ENCODE data around the gene TFCP2L1. TPM values are rescaled to one million over a fixed set of nuclear protein-coding genes. Genes with fewer than 3 reads are reported as not detected.

The TFCP2L1 gene
- total and polyA plus RNA-seq, 7 experiments from 2014 or later = 0.19 to 0.24 TPM; not detected in 5

GRCh38 chr2:121193185-121193584 lies 91.8 kb downstream of the TFCP2L1 start:
- H3K9me3 ChIP-seq (ENCODE audit: control insufficient read depth in 2 of 3, low read length in 3 of 3) = no peaks in the 10 kb centered on the region
- H3K4me3 ChIP-seq (ENCODE audit: low read length) = no peak overlapping the region
- no peak for DNase-seq
- no peak overlapping the region for H3K27ac Mint-ChIP-seq
- peaks cover 0 to 3% (median 0%) of the 10 kb centered on the region in 11 donors for H3K9me3 Mint-ChIP-seq
- H3K36me3 ChIP-seq (ENCODE audit: control insufficient read depth in 2 of 3, insufficient read depth in 3 of 3, low read length in 3 of 3) = no peaks in the 10 kb centered on the region
- H3K27me3 ChIP-seq (ENCODE audit: control insufficient read depth in 2 of 2, insufficient read depth in 2 of 2, low read length in 2 of 2) = no peaks in the 10 kb centered on the region
- H3K36me3 Mint-ChIP-seq = no peaks in the 10 kb centered on the region
- CTCF ChIA-PET = no interaction called here
- peaks cover 0 to 7% (median 0%) of the 10 kb centered on the region in 7 donors for H3K4me1 Mint-ChIP-seq
- no peak overlapping the region for H3K4me3 Mint-ChIP-seq
- peaks cover 0 to 5% (median 0%) of the 10 kb centered on the region in 5 donors for H3K27me3 Mint-ChIP-seq
- intact Hi-C loops (cut with micrococcal nuclease) = no loop called here
- no peaks in the 10 kb centered on the region for H3K4me1 ChIP-seq (ENCODE audit: control insufficient read depth in 2 of 2, insufficient read depth in 2 of 2, low read length in 2 of 2)
- no peak overlapping the region for H3K27ac ChIP-seq (ENCODE audit: low read depth, low read length)
- ATAC-seq = no peak
- POLR2A ChIA-PET = no interaction called here

- no peaks in the 10 kb centered on the region for H3K9me3 ChIP-seq (ENCODE audit: control insufficient read depth in 2 of 3, low read length in 3 of 3)
- Mint-ChIP-seq H3K9me3 (peaks cover 0 to 3% (median 0%) of the 10 kb centered on the region in 11 donors), H3K27ac (no peak overlapping the region), H3K4me3 (no peak overlapping the region), H3K36me3 (no peaks in the 10 kb centered on the region), H3K4me1 (peaks cover 0 to 7% (median 0%) of the 10 kb centered on the region in 7 donors), H3K27me3 (peaks cover 0 to 6% (median 0%) of the 10 kb centered on the region in 5 donors)
- intact Hi-C loops (cut with micrococcal nuclease) = no loop called here
- H3K27ac ChIP-seq (ENCODE audit: low read depth, low read length) = no peak overlapping the region
- H3K4me3 ChIP-seq (ENCODE audit: low read length) = no peak overlapping the region
- H3K4me1 ChIP-seq (ENCODE audit: control insufficient read depth in 2 of 2, insufficient read depth in 2 of 2, low read length in 2 of 2) = no peaks in the 10 kb centered on the region
- DNase-seq (no peak), ATAC-seq (no peak)
- H3K36me3 ChIP-seq (ENCODE audit: control insufficient read depth in 2 of 3, insufficient read depth in 3 of 3, low read length in 3 of 3) = no peaks in the 10 kb centered on the region
- POLR2A ChIA-PET = no interaction called here
- CTCF ChIA-PET = no interaction called here
- no peaks in the 10 kb centered on the region for H3K27me3 ChIP-seq (ENCODE audit: control insufficient read depth in 2 of 2, insufficient read depth in 2 of 2, low read length in 2 of 2)
These were observed 92.4 kb downstream of the TFCP2L1 start for GRCh38 chr2:121192576-121192975.

GRCh38 chr2:121191191-121192170 lies 93.5 kb downstream of the TFCP2L1 start:
- Histone ChIP-seq H3K36me3 (ENCODE audit: control insufficient read depth in 2 of 3, insufficient read depth in 3 of 3, low read length in 3 of 3) (no peaks in the 10 kb centered on the region), H3K27me3 (ENCODE audit: control insufficient read depth in 2 of 2, insufficient read depth in 2 of 2, low read length in 2 of 2) (no peaks in the 10 kb centered on the region), H3K4me3 (ENCODE audit: low read length) (no peak overlapping the region), H3K27ac (ENCODE audit: low read depth, low read length) (no peak overlapping the region), H3K9me3 (ENCODE audit: control insufficient read depth in 2 of 3, low read length in 3 of 3) (no peaks in the 10 kb centered on the region), H3K4me1 (ENCODE audit: control insufficient read depth in 2 of 2, insufficient read depth in 2 of 2, low read length in 2 of 2) (no peaks in the 10 kb centered on the region)
- Mint-ChIP-seq H3K27ac (no peak overlapping the region), H3K4me3 (no peak overlapping the region), H3K9me3 (peaks cover 0 to 3% (median 0%) of the 10 kb centered on the region in 11 donors), H3K27me3 (peaks cover 0 to 6% (median 0%) of the 10 kb centered on the region in 5 donors), H3K36me3 (no peaks in the 10 kb centered on the region), H3K4me1 (peaks cover 0 to 7% (median 0%) of the 10 kb centered on the region in 7 donors)
- DNase-seq (no peak), ATAC-seq (no peak)
- ChIA-PET POLR2A (no interaction called here), CTCF (no interaction called here)
- intact Hi-C loops (cut with micrococcal nuclease) = no loop called here

DNA sequence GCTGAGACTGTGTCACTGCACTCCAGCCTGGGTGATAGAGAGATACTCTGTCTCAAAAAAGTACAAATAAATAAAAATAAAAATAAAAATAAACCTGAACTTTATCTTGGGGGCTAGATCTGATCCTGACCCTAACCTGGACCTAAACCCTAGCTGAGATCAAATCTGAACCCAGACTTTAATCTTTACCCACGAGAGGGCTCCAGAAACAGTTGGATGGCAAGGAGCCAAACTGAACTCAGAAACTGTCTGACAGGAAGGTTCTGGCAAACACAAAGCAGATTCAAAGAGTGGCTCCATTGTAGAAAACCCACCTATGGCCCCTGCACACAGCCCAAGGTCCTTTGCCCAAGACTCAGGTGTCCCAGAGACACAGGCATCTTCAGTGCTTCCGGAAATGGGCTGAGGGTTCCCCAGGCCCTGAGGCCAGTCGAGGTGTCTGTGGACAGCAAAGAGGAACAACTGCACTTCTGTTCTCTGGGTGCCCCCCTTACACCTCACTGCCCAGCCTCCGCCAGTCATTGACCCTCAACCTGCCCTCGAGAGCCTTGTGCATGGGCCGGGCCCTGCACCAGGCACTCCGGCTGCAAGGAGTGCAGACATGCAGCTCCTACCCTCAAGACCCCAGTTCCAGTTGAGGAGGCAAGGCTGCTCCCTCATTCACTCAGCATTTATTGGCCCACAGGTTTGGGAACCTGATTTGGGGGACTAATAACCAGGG lies 95.2 kb downstream of the TFCP2L1 start:
- Histone ChIP-seq H3K27me3 (ENCODE audit: control insufficient read depth in 2 of 2, insufficient read depth in 2 of 2, low read length in 2 of 2) (no peaks in the 10 kb centered on the region), H3K9me3 (ENCODE audit: control insufficient read depth in 2 of 3, low read length in 3 of 3) (no peaks in the 10 kb centered on the region), H3K4me1 (ENCODE audit: control insufficient read depth in 2 of 2, insufficient read depth in 2 of 2, low read length in 2 of 2) (no peaks in the 10 kb centered on the region), H3K4me3 (ENCODE audit: low read length) (no peak overlapping the region), H3K27ac (ENCODE audit: low read depth, low read length) (no peak overlapping the region), H3K36me3 (ENCODE audit: control insufficient read depth in 2 of 3, insufficient read depth in 3 of 3, low read length in 3 of 3) (no peaks in the 10 kb centered on the region)
- Mint-ChIP-seq H3K4me3 (no peak overlapping the region), H3K36me3 (no peaks in the 10 kb centered on the region), H3K27ac (no peak overlapping the region), H3K4me1 (peaks cover 0 to 7% (median 0%) of the 10 kb centered on the region in 7 donors), H3K27me3 (peaks cover 0 to 6% (median 5%) of the 10 kb centered on the region in 5 donors), H3K9me3 (peaks cover 0 to 3% (median 0%) of the 10 kb centered on the region in 11 donors)
- CTCF ChIA-PET = no interaction called here
- POLR2A ChIA-PET = no interaction called here
- no peak for DNase-seq
- intact Hi-C loops (cut with micrococcal nuclease) = no loop called here
- ATAC-seq = no peak

GRCh38 chr2:121189011-121189410 lies 96.0 kb downstream of the TFCP2L1 start:
- Histone ChIP-seq H3K4me3 (ENCODE audit: low read length) (no peak overlapping the region), H3K4me1 (ENCODE audit: control insufficient read depth in 2 of 2, insufficient read depth in 2 of 2, low read length in 2 of 2) (no peaks in the 10 kb centered on the region), H3K9me3 (ENCODE audit: control insufficient read depth in 2 of 3, low read length in 3 of 3) (no peaks in the 10 kb centered on the region), H3K27ac (ENCODE audit: low read depth, low read length) (no peak overlapping the region), H3K36me3 (ENCODE audit: control insufficient read depth in 2 of 3, insufficient read depth in 3 of 3, low read length in 3 of 3) (no peaks in the 10 kb centered on the region), H3K27me3 (ENCODE audit: control insufficient read depth in 2 of 2, insufficient read depth in 2 of 2, low read length in 2 of 2) (no peaks in the 10 kb centered on the region)
- no peak for ATAC-seq
- Mint-ChIP-seq H3K27ac (no peak overlapping the region), H3K4me1 (peaks cover 0 to 7% (median 0%) of the 10 kb centered on the region in 7 donors), H3K4me3 (no peak overlapping the region), H3K36me3 (no peaks in the 10 kb centered on the region), H3K9me3 (peaks cover 0 to 3% (median 0%) of the 10 kb centered on the region in 11 donors), H3K27me3 (peaks cover 0 to 6% (median 5%) of the 10 kb centered on the region in 5 donors)
- no peak for DNase-seq
- intact Hi-C loops (cut with micrococcal nuclease) = no loop called here
- ChIA-PET CTCF (no interaction called here), POLR2A (no interaction called here)

DNA sequence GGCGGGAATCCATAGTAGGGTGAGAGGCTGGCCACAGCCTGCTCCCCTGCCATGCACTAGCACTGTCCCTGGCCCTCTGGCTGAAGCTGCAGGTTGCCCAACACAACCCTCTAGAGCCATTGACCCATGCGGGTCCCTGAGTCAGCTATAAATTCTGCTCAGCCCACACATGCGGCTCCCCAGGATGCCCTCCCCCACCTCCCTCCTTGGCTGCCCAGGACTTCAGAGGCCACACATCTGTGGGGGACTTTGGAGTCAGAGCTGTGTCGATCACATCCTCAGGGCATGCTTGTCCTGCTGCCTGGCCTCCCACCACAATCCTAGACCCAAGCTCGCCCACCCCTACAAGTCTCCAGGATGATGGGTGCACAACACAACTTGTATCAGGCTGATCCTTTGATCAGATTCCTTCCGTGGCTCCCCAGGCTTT lies 97.0 kb downstream of the TFCP2L1 start:
- no peaks in the 10 kb centered on the region for H3K27me3 ChIP-seq (ENCODE audit: control insufficient read depth in 2 of 2, insufficient read depth in 2 of 2, low read length in 2 of 2)
- no peak overlapping the region for H3K27ac Mint-ChIP-seq
- H3K4me3 Mint-ChIP-seq = no peak overlapping the region
- ATAC-seq (no peak), DNase-seq (no peak)
- intact Hi-C loops (cut with micrococcal nuclease) = no loop called here
- no peaks in the 10 kb centered on the region for H3K36me3 ChIP-seq (ENCODE audit: control insufficient read depth in 2 of 3, insufficient read depth in 3 of 3, low read length in 3 of 3)
- no peaks in the 10 kb centered on the region for H3K4me1 ChIP-seq (ENCODE audit: control insufficient read depth in 2 of 2, insufficient read depth in 2 of 2, low read length in 2 of 2)
- CTCF ChIA-PET = no interaction called here
- H3K27ac ChIP-seq (ENCODE audit: low read depth, low read length) = no peak overlapping the region
- no peaks in the 10 kb centered on the region for H3K36me3 Mint-ChIP-seq
- no peaks in the 10 kb centered on the region for H3K9me3 ChIP-seq (ENCODE audit: control insufficient read depth in 2 of 3, low read length in 3 of 3)
- peaks cover 0 to 6% (median 5%) of the 10 kb centered on the region in 5 donors for H3K27me3 Mint-ChIP-seq
- peaks cover 0 to 7% (median 0%) of the 10 kb centered on the region in 7 donors for H3K4me1 Mint-ChIP-seq
- POLR2A ChIA-PET = no interaction called here
- H3K4me3 ChIP-seq (ENCODE audit: low read length) = no peak overlapping the region
- H3K9me3 Mint-ChIP-seq = peaks cover 0 to 3% (median 0%) of the 10 kb centered on the region in 11 donors
